ENCODE results near the gene CRELD2. TPM values are rescaled to one million over a fixed set of nuclear protein-coding genes. Genes with fewer than 3 reads are reported as not detected.
A peak's percentile ranks its signal among the peaks of the same experiment; 100 is the strongest.

CRELD2 gene
- 42.7 TPM for total RNA-seq
- long read RNA-seq, transcript CRELD2-201 (10 exons, 1,357 nt) = major isoform, 106 of 140 reads
- long read RNA-seq, partial matches to known transcripts = 5 of 140 reads
- long read RNA-seq, other reads (novel, unspliced or antisense) = 20 of 140 reads

GRCh38 chr22:49917974-49918910 lies at the start of gene CRELD2, which contains the start of gene ALG12:
CRELD2 (plus strand) TSS chr22:49918634; CDS start chr22:49918770, 136 bp downstream.
ALG12 (minus strand) TSS chr22:49918438; CDS start chr22:49913765, 4,673 bp downstream.
- peaks cover 28% of the 10 kb centered on the region for H3K36me3 ChIP-seq
- intact Hi-C loops (cut with DNase I) = no loop called here
- H3K9me3 ChIP-seq = no peaks in the 10 kb centered on the region
- H3K4me1 ChIP-seq = peaks cover 23% of the 10 kb centered on the region
- DNase-seq = peak; percentile 98
- peak within 1 kb of the TSS; percentile 90 for H3K4me3 ChIP-seq
- TF ChIP-seq CTCF (IDR thresholded peaks at IDR 0.05) = no peak
- no peaks in the 10 kb centered on the region for H3K27me3 ChIP-seq (ENCODE audit: low read depth)
- H3K27ac ChIP-seq = peak within 1 kb of the TSS; percentile 97
- ATAC-seq = peak; percentile 98

- intact Hi-C loops (cut with DNase I) = no loop called here
- H3K4me1 ChIP-seq = no peaks in the 10 kb centered on the region
- DNase-seq (no peak), ATAC-seq (no peak)
- no peaks in the 10 kb centered on the region for H3K27me3 ChIP-seq (ENCODE audit: low read depth)
- H3K36me3 ChIP-seq = no peaks in the 10 kb centered on the region
- H3K9me3 ChIP-seq = peaks cover 25% of the 10 kb centered on the region
- no peak for TF ChIP-seq CTCF (IDR thresholded peaks at IDR 0.05)
- no peak overlapping the region for H3K4me3 ChIP-seq
- H3K27ac ChIP-seq = no peak overlapping the region
Measured at GRCh38 chr22:49869086-49869830, 49.2 kb upstream of the CRELD2 start.

- no peak for TF ChIP-seq CTCF (IDR thresholded peaks at IDR 0.05)
- Histone ChIP-seq H3K36me3 (no peaks in the 10 kb centered on the region), H3K4me1 (no peaks in the 10 kb centered on the region), H3K27me3 (ENCODE audit: low read depth) (no peaks in the 10 kb centered on the region), H3K27ac (no peak overlapping the region), H3K4me3 (no peak overlapping the region), H3K9me3 (peaks cover 25% of the 10 kb centered on the region)
- ATAC-seq (peak in 1 of 2 donors; percentile 46), DNase-seq (no peak)
- intact Hi-C loops (cut with DNase I) = no loop called here
Measured at GRCh38 chr22:49869845-49870712, 48.4 kb upstream of the CRELD2 start.

GRCh38 chr22:49871482-49871881 lies 47.0 kb upstream of the CRELD2 start:
- Histone ChIP-seq H3K36me3 (no peaks in the 10 kb centered on the region), H3K9me3 (peaks cover 13% of the 10 kb centered on the region), H3K4me1 (no peaks in the 10 kb centered on the region), H3K27me3 (ENCODE audit: low read depth) (no peaks in the 10 kb centered on the region), H3K4me3 (no peak overlapping the region), H3K27ac (no peak overlapping the region)
- TF ChIP-seq CTCF (IDR thresholded peaks at IDR 0.05) = no peak
- ATAC-seq (no peak), DNase-seq (no peak)
- intact Hi-C loops (cut with DNase I) = no loop called here

GRCh38 chr22:49872347-49872746 lies 46.1 kb upstream of the CRELD2 start:
- H3K4me3 ChIP-seq = no peak overlapping the region
- H3K9me3 ChIP-seq = peaks cover 6% of the 10 kb centered on the region
- intact Hi-C loops (cut with DNase I) = no loop called here
- TF ChIP-seq CTCF (IDR thresholded peaks at IDR 0.05) = no peak
- DNase-seq (no peak), ATAC-seq (no peak)
- H3K27ac ChIP-seq = no peak overlapping the region
- H3K27me3 ChIP-seq (ENCODE audit: low read depth) = no peaks in the 10 kb centered on the region
- no peaks in the 10 kb centered on the region for H3K36me3 ChIP-seq
- no peaks in the 10 kb centered on the region for H3K4me1 ChIP-seq

Measured in lower lobe of right lung (tissue), 2 donors.